A549 (cell line): ENCODE data around the gene MYOT. TPM values are rescaled to one million over a fixed set of nuclear protein-coding genes. Genes with fewer than 3 reads are reported as not detected.

ENCODE experiments used
- ATAC-seq, 2 experiments: fragments of 200-7000 bp in 1 of 2; fragments of >200 bp in 1 of 2; cut with Nextera tagmentation in 1 of 2; cut with Tn5 transposase in 1 of 2; 3 replicates each; pipeline versions ENCODE4 v1.8.0 to v1.9.1; 2018 to 2020; ENCODE audit warnings: mild to moderate bottlenecking in 1 of 2, moderate library complexity in 1 of 2
- CTCF ChIA-PET: fragments of 300-600 bp; sonication (Branson Sonifier 250); formaldehyde crosslinking; extraction: SDS; loops from one replicate; lab custom pipeline; 2021; ENCODE audit warnings: antibody characterized with exemption, inconsistent platforms; lab: Yijun Ruan, JAX
- POLR2A ChIA-PET: fragments of 350-600 bp; formaldehyde crosslinking; extraction: SDS; loops from one replicate; lab custom pipeline; 2021; ENCODE audit warnings: antibody characterized with exemption, inconsistent platforms; lab: Yijun Ruan, JAX
- DNase-seq, 2 experiments: peaks; one replicate each; pipeline versions ENCODE4 v3.0.0 to v3.0.0-alpha.2; 2011 to 2016; ENCODE audit warnings: low read depth in 1 of 2, low spot score in 1 of 2
- FAIRE-seq: peaks from 2 replicates; lab custom pipeline; 2011; peaks lifted over from hg19 to GRCh38; lab: Jason Lieb, UNC
- H3K27ac ChIP-seq, 2 experiments: fragments of >200 bp; sonication (Bioruptor Twin); formaldehyde crosslinking; 3 replicates each; pipeline ENCODE4 v1.5.1; 2016 to 2017
- H3K4me1 ChIP-seq: fragments of >200 bp; sonication (Bioruptor Twin); formaldehyde crosslinking; 3 replicates; pipeline ENCODE4 v1.6.1; 2016
- H3K4me2 ChIP-seq: fragments of >200 bp; sonication (Bioruptor Twin); formaldehyde crosslinking; 3 replicates; pipeline ENCODE4 v1.6.1; 2016
- H3K4me3 ChIP-seq: fragments of >200 bp; sonication (Bioruptor Twin); formaldehyde crosslinking; 3 replicates; pipeline ENCODE4 v1.5.1; 2016
- H3K9me3 ChIP-seq: fragments of >200 bp; sonication (Bioruptor Twin); formaldehyde crosslinking; 3 replicates; pipeline ENCODE4 v1.6.1; 2016
- CBX2 ChIP-seq: fragments of 200-600 bp; sonication (generic); IDR thresholded peaks from 2 replicates; pipeline ENCODE4 v1.6.1; 2016; ENCODE audit warnings: low read depth, mild to moderate bottlenecking, borderline replicate concordance
- CHD2 ChIP-seq: fragments of 150-350 bp; IDR thresholded peaks from 2 replicates; pipeline ENCODE4 v1.6.1; 2014; ENCODE audit warnings: low read length; ENCODE audit not compliant: partially characterized antibody
- CHD4 ChIP-seq: fragments of 200-600 bp; sonication (generic); IDR thresholded peaks from 2 replicates; pipeline ENCODE4 v1.6.1; 2016; ENCODE audit warnings: antibody characterized with exemption, mild to moderate bottlenecking, borderline replicate concordance
- CTCF ChIP-seq: fragments of >200 bp; sonication (Bioruptor Twin); formaldehyde crosslinking; IDR thresholded peaks from 3 replicates; pipeline ENCODE4 v1.5.1; 2016
- EHMT2 ChIP-seq: fragments of 200-600 bp; sonication (generic); IDR thresholded peaks from 2 replicates; pipeline ENCODE4 v1.6.1; 2016; ENCODE audit warnings: antibody characterized with exemption, low read depth, mild to moderate bottlenecking, moderate library complexity
- ELK1 ChIP-seq: fragments of 150-350 bp; IDR thresholded peaks from 2 replicates; pipeline ENCODE4 v1.6.1; 2014; ENCODE audit warnings: low read depth, mild to moderate bottlenecking, low read length
- ESRRA ChIP-seq: fragments of 150-350 bp; IDR thresholded peaks from 2 replicates; pipeline ENCODE4 v1.6.1; 2014; ENCODE audit warnings: mild to moderate bottlenecking, low read length, borderline replicate concordance
- FOSB ChIP-seq: fragments of 250-450 bp; sonication (Bioruptor Pico); IDR thresholded peaks from 2 replicates; pipeline ENCODE4 v1.5.0; 2020; ENCODE audit warnings: mild to moderate bottlenecking, moderate library complexity
- FOSL2 ChIP-seq, 2 experiments: fragments of 450-650 bp in 1 of 2; fragments of >200 bp in 1 of 2; sonication (Bioruptor Twin) in 1 of 2; formaldehyde crosslinking; IDR thresholded peaks; 2 replicates each; pipeline versions ENCODE4 v1.5.0 to v1.6.1; 2016 to 2020; ENCODE audit warnings: mild to moderate bottlenecking in 1 of 2, moderate library complexity in 1 of 2
- GATA3 ChIP-seq: IDR thresholded peaks from 2 replicates; pipeline ENCODE4 v1.6.1; 2012; ENCODE audit warnings: borderline replicate concordance
- HOXB5 ChIP-seq: fragments of 250-450 bp; sonication (Bioruptor Pico); IDR thresholded peaks from 2 replicates; pipeline ENCODE4 v1.5.0; 2020; ENCODE audit warnings: mild to moderate bottlenecking, moderate library complexity
- KDM5A ChIP-seq: fragments of 200-600 bp; sonication (generic); IDR thresholded peaks from 2 replicates; pipeline ENCODE4 v1.6.1; 2016; ENCODE audit warnings: antibody characterized with exemption, mild to moderate bottlenecking
- MAFK ChIP-seq: fragments of 450-650 bp; IDR thresholded peaks from 2 replicates; pipeline ENCODE4 v1.6.1; 2014; ENCODE audit not compliant: partially characterized antibody
- MAZ ChIP-seq: fragments of 150-350 bp; IDR thresholded peaks from 2 replicates; pipeline ENCODE4 v1.6.1; 2014; ENCODE audit warnings: antibody characterized with exemption, low read depth, low read length, borderline replicate concordance
- NFE2L2 ChIP-seq: fragments of 150-350 bp; conservative IDR thresholded peaks from 2 replicates; pipeline ENCODE4 v1.6.1; 2014; ENCODE audit warnings: low read length
- PBX3 ChIP-seq: IDR thresholded peaks from 2 replicates; pipeline ENCODE4 v1.6.1; 2012
- PHF8 ChIP-seq: fragments of 200-600 bp; sonication (generic); IDR thresholded peaks from 2 replicates; pipeline ENCODE4 v1.6.1; 2016; ENCODE audit warnings: low read depth, mild to moderate bottlenecking, antibody characterized with exemption, moderate library complexity, borderline replicate concordance
- RCOR1 ChIP-seq: fragments of 150-350 bp; IDR thresholded peaks from 2 replicates; pipeline ENCODE4 v1.6.1; 2014; ENCODE audit warnings: antibody characterized with exemption, low read length, low read depth
- REST ChIP-seq: fragments of 200-600 bp; sonication (generic); IDR thresholded peaks from 2 replicates; pipeline ENCODE4 v1.6.1; 2016; ENCODE audit warnings: antibody characterized with exemption, mild to moderate bottlenecking, moderate library complexity
- RFX5 ChIP-seq: fragments of 450-650 bp; IDR thresholded peaks from 2 replicates; pipeline ENCODE4 v1.7.1; 2014; ENCODE audit warnings: antibody characterized with exemption, mild to moderate bottlenecking, moderate library complexity
- ZC3H11A ChIP-seq: fragments of 450-650 bp; IDR thresholded peaks from 2 replicates; pipeline ENCODE4 v1.6.1; 2014; ENCODE audit warnings: antibody characterized with exemption, mild to moderate bottlenecking
- WGBS: methylation state at CpG from one replicate; pipeline ENCODE4 v1.1.6; 2017; ENCODE audit errors: missing lambda C conversion rate; 5-methylcytosine and 5-hydroxymethylcytosine counted together
- polyA plus RNA-seq, 4 experiments: library from polyadenylated mRNA; depleted of rRNA in 3 of 4; stranded (reverse); fragments of >200 nt; fragmentation: RNase III in 1 of 4; extraction: RNeasy Plus Mini Kit Qiagen cat#74134 plus additional on column Dnase treatment in 1 of 4; gene quantifications; 2 replicates in 3 of 4; 3 replicates in 1 of 4; pipeline ENCODE4 v1.2.3, GENCODE V29; 2011 to 2017

The MYOT gene
- polyA plus RNA-seq, 2 of the 4 experiments (the other 2 are of a cell fraction): 0.08 TPM; not detected in 1

- no peaks in the 10 kb centered on the region for H3K4me1 ChIP-seq
- POLR2A ChIA-PET: no interaction called here
- no peak for TF ChIP-seq FOSL2 (IDR thresholded peaks at IDR 0.05)
- no peak for TF ChIP-seq FOSL2 (CRISPR knock-in tag; IDR thresholded peaks at IDR 0.05)
- no peak for TF ChIP-seq RFX5
- TF ChIP-seq FOSB (CRISPR knock-in tag): no peak
- no peak for TF ChIP-seq CBX2
- TF ChIP-seq NFE2L2: no peak
- TF ChIP-seq HOXB5 (CRISPR knock-in tag): no peak
- TF ChIP-seq CHD4: no peak
- TF ChIP-seq PBX3: no peak
- TF ChIP-seq MAZ: no peak
- TF ChIP-seq PHF8: no peak
- no peak for TF ChIP-seq RCOR1
- TF ChIP-seq REST: no peak
- no peak for TF ChIP-seq KDM5A
- TF ChIP-seq MAFK: no peak
- TF ChIP-seq ZC3H11A: no peak
- TF ChIP-seq EHMT2: no peak
- TF ChIP-seq CHD2: no peak
- H3K4me3 ChIP-seq: no peak overlapping the region
- no peak for FAIRE-seq
- no peaks in the 10 kb centered on the region for H3K9me3 ChIP-seq
- CTCF ChIA-PET: interaction anchor here (0.6 to 1.8 kb wide), 6 partner anchors 10 to 102 kb away, joined by 3 to 5 read pairs (median 4); no protein-coding TSS in a partner anchor
- ATAC-seq: no peak
- 46% methylated on average over 1 of the region's 1 CpG for WGBS
- H3K27ac ChIP-seq: no peak overlapping the region; a peak in 1 of 6 replicates
- DNase-seq: no peak
- H3K4me2 ChIP-seq: no peak overlapping the region
Observed at GRCh38 chr5:137880313-137880712, 12.7 kb downstream of the MYOT start.

GRCh38 chr5:137887831-137888230 lies 20.2 kb downstream of the MYOT start:
- CTCF ChIA-PET: interaction anchor here (1.4 to 2.4 kb wide), 4 partner anchors 9 to 148 kb away, joined by 4 to 5 read pairs (median 4); no protein-coding TSS in a partner anchor
- peak; percentile 39 for FAIRE-seq
- 50% methylated on average over 2 of the region's 2 CpGs for WGBS

More at GRCh38 chr5:137887831-137888230, 20.2 kb downstream of the MYOT start:
- ATAC-seq (no peak), DNase-seq (no peak)
- Histone ChIP-seq H3K4me3 (no peak overlapping the region), H3K27ac (no peak overlapping the region; a peak in 1 of 6 replicates), H3K9me3 (no peaks in the 10 kb centered on the region), H3K4me1 (peaks cover 16% of the 10 kb centered on the region), H3K4me2 (peak overlapping the region; percentile 74)
- TF ChIP-seq ELK1 (no peak), ESRRA (no peak), CTCF (no peak), GATA3 (no peak)
- POLR2A ChIA-PET: no interaction called here
